Liver (tissue), 9 donors: ENCODE measurements around the gene ACTR6. TPM values are rescaled to one million over a fixed set of nuclear protein-coding genes. Genes with fewer than 3 reads are reported as not detected.

Source experiments
- DNase-seq: peaks from one replicate; pipeline ENCODE4 v3.0.0-alpha.2; 2017; ENCODE audit warnings: low spot score
- H3K27ac ChIP-seq, 2 donors: one replicate each; pipeline ENCODE4 v1.7.0; 2013; ENCODE audit warnings: inconsistent platforms in 2 of 2, low read length in 2 of 2, control low read depth in 1 of 2, low read depth in 1 of 2, mild to moderate bottlenecking in 1 of 2
- H3K27me3 ChIP-seq, 4 donors: one replicate each; pipeline versions ENCODE4 v1.6.1 to v1.7.0; 2013; ENCODE audit warnings: low read length in 3 of 4, inconsistent platforms in 1 of 4, mild to moderate bottlenecking in 1 of 4, moderate library complexity in 1 of 4; ENCODE audit not compliant: control insufficient read depth in 4 of 4, insufficient read depth in 4 of 4
- H3K36me3 ChIP-seq, 4 donors: one replicate each; pipeline versions ENCODE4 v1.6.1 to v1.7.0; 2013; ENCODE audit warnings: low read length in 3 of 4, mild to moderate bottlenecking in 3 of 4, low read depth in 1 of 4, moderate library complexity in 1 of 4; ENCODE audit not compliant: control insufficient read depth in 4 of 4, insufficient read depth in 3 of 4
- H3K4me1 ChIP-seq, 4 donors: one replicate each; pipeline versions ENCODE4 v1.6.1 to v1.7.0; 2013; ENCODE audit warnings: low read length in 3 of 4, mild to moderate bottlenecking in 3 of 4, moderate library complexity in 1 of 4; ENCODE audit not compliant: control insufficient read depth in 4 of 4, insufficient read depth in 4 of 4
- H3K4me3 ChIP-seq, 3 donors: one replicate each; pipeline versions ENCODE4 v1.6.1 to v1.7.0; 2013; ENCODE audit warnings: low read length in 3 of 3, control low read depth in 1 of 3, low read depth in 1 of 3, mild to moderate bottlenecking in 1 of 3
- H3K9ac ChIP-seq, 2 donors: one replicate each; pipeline ENCODE4 v1.7.0; 2013; ENCODE audit warnings: low read length in 2 of 2, mild to moderate bottlenecking in 2 of 2, moderate library complexity in 2 of 2, control low read depth in 1 of 2, low read depth in 1 of 2
- H3K9me3 ChIP-seq, 4 donors: one replicate each; pipeline versions ENCODE4 v1.6.1 to v1.7.0; 2013; ENCODE audit warnings: low read length in 3 of 4; ENCODE audit not compliant: control insufficient read depth in 4 of 4
- EGR1 ChIP-seq, 2 donors: IDR thresholded peaks; 2 replicates each; pipeline ENCODE4 v1.6.1; 2016 to 2018; ENCODE audit warnings: antibody characterized with exemption in 2 of 2, low read depth in 2 of 2
- FOXA1 ChIP-seq: IDR thresholded peaks from 2 replicates; pipeline ENCODE4 v1.6.1; 2016; ENCODE audit warnings: antibody characterized with exemption
- FOXA2 ChIP-seq: IDR thresholded peaks from 2 replicates; pipeline ENCODE4 v1.6.1; 2016; ENCODE audit warnings: antibody characterized with exemption
- GABPA ChIP-seq, 2 donors: IDR thresholded peaks in 1 of 2; conservative IDR thresholded peaks in 1 of 2; 2 replicates each; pipeline ENCODE4 v1.6.1; 2016; ENCODE audit warnings: antibody characterized with exemption in 2 of 2, mild to moderate bottlenecking in 1 of 2, moderate library complexity in 1 of 2
- HNF4A ChIP-seq, 2 donors: conservative IDR thresholded peaks; 2 replicates each; pipeline ENCODE4 v1.6.1; 2016; ENCODE audit warnings: antibody characterized with exemption in 2 of 2, mild to moderate bottlenecking in 2 of 2
- HNF4G ChIP-seq: IDR thresholded peaks from 2 replicates; pipeline ENCODE4 v1.6.1; 2016; ENCODE audit warnings: antibody characterized with exemption
- JUND ChIP-seq, 2 donors: IDR thresholded peaks; 2 replicates each; pipeline ENCODE4 v1.6.1; 2016; ENCODE audit warnings: antibody characterized with exemption in 2 of 2
- NR2F2 ChIP-seq: IDR thresholded peaks from 2 replicates; pipeline ENCODE4 v1.6.1; 2016; ENCODE audit warnings: antibody characterized with exemption
- RAD21 ChIP-seq, 2 donors: IDR thresholded peaks; 2 replicates each; pipeline ENCODE4 v1.6.1; 2016; ENCODE audit warnings: antibody characterized with exemption in 2 of 2, mild to moderate bottlenecking in 2 of 2
- RXRA ChIP-seq, 2 donors: IDR thresholded peaks; 2 replicates each; pipeline ENCODE4 v1.6.1; 2017 to 2018; ENCODE audit warnings: antibody characterized with exemption in 2 of 2, mild to moderate bottlenecking in 1 of 2
- SP1 ChIP-seq: IDR thresholded peaks from 2 replicates; pipeline ENCODE4 v1.6.1; 2018; ENCODE audit warnings: antibody characterized with exemption, mild to moderate bottlenecking
- TAF1 ChIP-seq: conservative IDR thresholded peaks from 2 replicates; pipeline ENCODE4 v1.6.1; 2016; ENCODE audit warnings: antibody characterized with exemption, mild to moderate bottlenecking
- YY1 ChIP-seq: IDR thresholded peaks from 2 replicates; pipeline ENCODE4 v1.6.1; 2016; ENCODE audit warnings: antibody characterized with exemption, mild to moderate bottlenecking
- WGBS: extraction: QIAGEN DNeasy Blood & Tissue Kit; methylation state at CpG from one replicate; pipeline ENCODE4 v1.1.7; 2013; 5-methylcytosine and 5-hydroxymethylcytosine counted together
- polyA plus RNA-seq, 2 donors: library from polyadenylated mRNA; stranded (reverse) in 1 of 2; unstranded in 1 of 2; fragments of 200-250 nt in 1 of 2; fragments of >200 nt in 1 of 2; fragmentation: Nextera tagmentation in 1 of 2; extraction: Ambion mirVana in 1 of 2; gene quantifications; one replicate each; pipeline versions ENCODE4 v1.2.1 to v1.2.3, GENCODE V29; 2013 to 2015
- total RNA-seq, 2 donors: library from RNA; depleted of rRNA; stranded (reverse); fragments of >200 nt; gene quantifications; one replicate each; pipeline ENCODE4 v1.2.3, GENCODE V29; 2014
- TF ChIP-seq, protein P1 (sequence below): fragments of 150-350 bp; IDR thresholded peaks from 2 replicates; pipeline ENCODE4 v1.5.1; 2017; ENCODE audit warnings: improper control_type of control experiment, low read depth, low read length; ENCODE audit not compliant: missing input control
- TF ChIP-seq, protein P2 (sequence below): IDR thresholded peaks from 2 replicates; pipeline ENCODE4 v1.6.1; 2016; ENCODE audit warnings: antibody characterized with exemption, mild to moderate bottlenecking
- TF ChIP-seq, protein P3 (sequence below): IDR thresholded peaks from 2 replicates; pipeline ENCODE4 v1.6.1; 2016; ENCODE audit warnings: antibody characterized with exemption
- TF ChIP-seq, protein P4 (sequence below): IDR thresholded peaks from 2 replicates; pipeline ENCODE4 v1.6.1; 2016; ENCODE audit warnings: antibody characterized with exemption
- TF ChIP-seq, protein P5 (sequence below): IDR thresholded peaks from 2 replicates; pipeline ENCODE4 v1.6.1; 2016; ENCODE audit warnings: antibody characterized with exemption
- donor health status: healthy.
- donor health status: healthy.
- donor health status: healthy.
- donor health status: healthy.
- donor health status: healthy.

The ACTR6 gene
- total and polyA plus RNA-seq, 4 donors = 6.9 to 9.7 (median 8.7) TPM

DNA sequence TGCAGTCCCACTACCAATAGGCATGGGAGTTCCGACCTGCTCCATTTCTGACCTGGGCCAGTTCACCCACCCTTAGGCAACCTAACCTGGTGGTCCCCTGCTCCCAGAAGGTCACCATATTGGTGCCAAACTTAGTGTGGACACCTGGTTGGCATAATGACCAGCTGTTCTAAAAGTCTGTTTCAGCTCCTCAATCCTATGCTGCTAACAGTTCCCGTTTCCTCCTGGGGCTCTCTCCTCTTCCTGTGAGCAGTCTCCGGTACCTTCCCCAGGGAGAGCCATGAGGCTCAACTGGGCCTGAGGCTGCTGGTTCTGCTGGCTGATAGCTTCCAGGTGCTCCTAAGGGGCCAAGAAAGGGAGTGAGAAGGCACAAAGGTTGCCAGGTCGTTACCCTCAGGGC is 42.1 kb upstream of the ACTR6 start (continued):
- TF ChIP-seq, protein P1, sequence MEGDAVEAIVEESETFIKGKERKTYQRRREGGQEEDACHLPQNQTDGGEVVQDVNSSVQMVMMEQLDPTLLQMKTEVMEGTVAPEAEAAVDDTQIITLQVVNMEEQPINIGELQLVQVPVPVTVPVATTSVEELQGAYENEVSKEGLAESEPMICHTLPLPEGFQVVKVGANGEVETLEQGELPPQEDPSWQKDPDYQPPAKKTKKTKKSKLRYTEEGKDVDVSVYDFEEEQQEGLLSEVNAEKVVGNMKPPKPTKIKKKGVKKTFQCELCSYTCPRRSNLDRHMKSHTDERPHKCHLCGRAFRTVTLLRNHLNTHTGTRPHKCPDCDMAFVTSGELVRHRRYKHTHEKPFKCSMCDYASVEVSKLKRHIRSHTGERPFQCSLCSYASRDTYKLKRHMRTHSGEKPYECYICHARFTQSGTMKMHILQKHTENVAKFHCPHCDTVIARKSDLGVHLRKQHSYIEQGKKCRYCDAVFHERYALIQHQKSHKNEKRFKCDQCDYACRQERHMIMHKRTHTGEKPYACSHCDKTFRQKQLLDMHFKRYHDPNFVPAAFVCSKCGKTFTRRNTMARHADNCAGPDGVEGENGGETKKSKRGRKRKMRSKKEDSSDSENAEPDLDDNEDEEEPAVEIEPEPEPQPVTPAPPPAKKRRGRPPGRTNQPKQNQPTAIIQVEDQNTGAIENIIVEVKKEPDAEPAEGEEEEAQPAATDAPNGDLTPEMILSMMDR = no peak

DNA sequence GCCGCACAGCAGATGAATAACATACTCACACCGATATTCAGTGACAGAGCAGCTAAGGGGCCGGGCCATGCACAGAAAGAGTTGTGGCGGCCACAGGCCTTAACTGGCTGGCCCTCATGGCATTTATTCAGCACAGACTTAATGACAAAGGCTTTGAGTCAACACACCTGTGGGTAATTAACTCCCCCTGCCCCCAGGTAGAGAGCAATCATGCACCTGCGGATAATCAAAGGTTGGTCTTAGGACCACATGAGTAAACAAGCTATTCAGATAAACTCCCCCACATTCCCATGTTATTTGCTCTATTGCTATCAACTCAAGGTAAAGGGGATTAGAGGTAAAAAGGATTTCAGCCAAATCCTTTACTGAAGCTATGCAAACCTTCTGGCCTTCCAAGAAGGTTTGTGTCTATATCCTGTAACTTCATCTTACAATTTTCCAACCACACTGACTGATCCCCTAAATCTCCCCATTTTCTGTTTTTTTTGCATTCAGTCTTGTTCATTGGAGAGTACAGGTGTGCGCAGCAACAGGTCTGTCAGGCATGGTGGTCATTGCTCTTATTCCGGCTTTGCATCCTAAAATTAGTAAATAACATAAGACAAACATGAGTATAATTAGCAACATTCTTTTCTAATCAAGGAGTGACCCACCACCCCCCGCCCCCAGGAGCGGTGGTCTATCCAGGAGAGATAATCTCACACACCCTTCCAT is 41.1 kb upstream of the ACTR6 start:
- DNase-seq = no peak

More for the DNA sequence above, 41.1 kb upstream of the ACTR6 start:
- Histone ChIP-seq H3K36me3 (no peaks in the 10 kb centered on the region), H3K9me3 (no peaks in the 10 kb centered on the region), H3K27me3 (no peaks in the 10 kb centered on the region), H3K4me1 (peaks cover 0 to 9% (median 2%) of the 10 kb centered on the region in 4 donors), H3K4me3 (no peak overlapping the region), H3K27ac (no peak overlapping the region), H3K9ac (no peak overlapping the region)
- TF ChIP-seq YY1 = no peak
- TF ChIP-seq, protein P2, sequence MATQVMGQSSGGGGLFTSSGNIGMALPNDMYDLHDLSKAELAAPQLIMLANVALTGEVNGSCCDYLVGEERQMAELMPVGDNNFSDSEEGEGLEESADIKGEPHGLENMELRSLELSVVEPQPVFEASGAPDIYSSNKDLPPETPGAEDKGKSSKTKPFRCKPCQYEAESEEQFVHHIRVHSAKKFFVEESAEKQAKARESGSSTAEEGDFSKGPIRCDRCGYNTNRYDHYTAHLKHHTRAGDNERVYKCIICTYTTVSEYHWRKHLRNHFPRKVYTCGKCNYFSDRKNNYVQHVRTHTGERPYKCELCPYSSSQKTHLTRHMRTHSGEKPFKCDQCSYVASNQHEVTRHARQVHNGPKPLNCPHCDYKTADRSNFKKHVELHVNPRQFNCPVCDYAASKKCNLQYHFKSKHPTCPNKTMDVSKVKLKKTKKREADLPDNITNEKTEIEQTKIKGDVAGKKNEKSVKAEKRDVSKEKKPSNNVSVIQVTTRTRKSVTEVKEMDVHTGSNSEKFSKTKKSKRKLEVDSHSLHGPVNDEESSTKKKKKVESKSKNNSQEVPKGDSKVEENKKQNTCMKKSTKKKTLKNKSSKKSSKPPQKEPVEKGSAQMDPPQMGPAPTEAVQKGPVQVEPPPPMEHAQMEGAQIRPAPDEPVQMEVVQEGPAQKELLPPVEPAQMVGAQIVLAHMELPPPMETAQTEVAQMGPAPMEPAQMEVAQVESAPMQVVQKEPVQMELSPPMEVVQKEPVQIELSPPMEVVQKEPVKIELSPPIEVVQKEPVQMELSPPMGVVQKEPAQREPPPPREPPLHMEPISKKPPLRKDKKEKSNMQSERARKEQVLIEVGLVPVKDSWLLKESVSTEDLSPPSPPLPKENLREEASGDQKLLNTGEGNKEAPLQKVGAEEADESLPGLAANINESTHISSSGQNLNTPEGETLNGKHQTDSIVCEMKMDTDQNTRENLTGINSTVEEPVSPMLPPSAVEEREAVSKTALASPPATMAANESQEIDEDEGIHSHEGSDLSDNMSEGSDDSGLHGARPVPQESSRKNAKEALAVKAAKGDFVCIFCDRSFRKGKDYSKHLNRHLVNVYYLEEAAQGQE = no peak
- TF ChIP-seq NR2F2 = no peak
- TF ChIP-seq RAD21 (IDR thresholded peaks at IDR 0.05) = no peak
- no peak for TF ChIP-seq FOXA2
- no peak for TF ChIP-seq SP1
- no peak for TF ChIP-seq FOXA1
- no peak for TF ChIP-seq TAF1
- TF ChIP-seq, protein P3, sequence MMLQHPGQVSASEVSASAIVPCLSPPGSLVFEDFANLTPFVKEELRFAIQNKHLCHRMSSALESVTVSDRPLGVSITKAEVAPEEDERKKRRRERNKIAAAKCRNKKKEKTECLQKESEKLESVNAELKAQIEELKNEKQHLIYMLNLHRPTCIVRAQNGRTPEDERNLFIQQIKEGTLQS = no peak
- no peak for TF ChIP-seq HNF4A (conservative IDR thresholded peaks at IDR 0.05)
- no peak for TF ChIP-seq HNF4G
- TF ChIP-seq, protein P4, sequence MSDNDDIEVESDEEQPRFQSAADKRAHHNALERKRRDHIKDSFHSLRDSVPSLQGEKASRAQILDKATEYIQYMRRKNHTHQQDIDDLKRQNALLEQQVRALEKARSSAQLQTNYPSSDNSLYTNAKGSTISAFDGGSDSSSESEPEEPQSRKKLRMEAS = no peak
- no peak for TF ChIP-seq RXRA (IDR thresholded peaks at IDR 0.05)
- TF ChIP-seq EGR1 (IDR thresholded peaks at IDR 0.05; ENCODE audit: low read depth in 2 of 2) = no peak
- TF ChIP-seq, protein P1 = no peak
- TF ChIP-seq, protein P5, sequence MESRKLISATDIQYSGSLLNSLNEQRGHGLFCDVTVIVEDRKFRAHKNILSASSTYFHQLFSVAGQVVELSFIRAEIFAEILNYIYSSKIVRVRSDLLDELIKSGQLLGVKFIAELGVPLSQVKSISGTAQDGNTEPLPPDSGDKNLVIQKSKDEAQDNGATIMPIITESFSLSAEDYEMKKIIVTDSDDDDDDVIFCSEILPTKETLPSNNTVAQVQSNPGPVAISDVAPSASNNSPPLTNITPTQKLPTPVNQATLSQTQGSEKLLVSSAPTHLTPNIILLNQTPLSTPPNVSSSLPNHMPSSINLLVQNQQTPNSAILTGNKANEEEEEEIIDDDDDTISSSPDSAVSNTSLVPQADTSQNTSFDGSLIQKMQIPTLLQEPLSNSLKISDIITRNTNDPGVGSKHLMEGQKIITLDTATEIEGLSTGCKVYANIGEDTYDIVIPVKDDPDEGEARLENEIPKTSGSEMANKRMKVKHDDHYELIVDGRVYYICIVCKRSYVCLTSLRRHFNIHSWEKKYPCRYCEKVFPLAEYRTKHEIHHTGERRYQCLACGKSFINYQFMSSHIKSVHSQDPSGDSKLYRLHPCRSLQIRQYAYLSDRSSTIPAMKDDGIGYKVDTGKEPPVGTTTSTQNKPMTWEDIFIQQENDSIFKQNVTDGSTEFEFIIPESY = no peak
- no peak for TF ChIP-seq JUND (IDR thresholded peaks at IDR 0.05)
- TF ChIP-seq GABPA (IDR thresholded peaks at IDR 0.05 in 1 of 2, conservative IDR thresholded peaks at IDR 0.05 in 1 of 2) = no peak
- WGBS = 97% methylated on average over 9 of the region's 9 CpGs
